Keratinocyte (primary cell): ENCODE results near the gene GMEB2.

Experiments
- CTCF ChIP-seq, 3 experiments: IDR thresholded peaks in 1 of 3; conservative IDR thresholded peaks in 1 of 3; optimal IDR thresholded peaks in 1 of 3; 2 replicates in 2 of 3; 3 replicates in 1 of 3; pipeline versions ENCODE3 to v1.5.1; 2011; ENCODE audit warnings: low read length in 3 of 3, mild to moderate bottlenecking in 3 of 3, moderate library complexity in 2 of 3, control low read depth in 1 of 3, inconsistent platforms in 1 of 3; ENCODE audit not compliant: insufficient read depth in 2 of 3; ENCODE audit errors: extremely low read depth in 1 of 3
- EZH2 ChIP-seq: IDR thresholded peaks from one replicate; pipeline ENCODE4 v1.6.1; 2012; ENCODE audit warnings: inconsistent platforms, mild to moderate bottlenecking, low read length, moderate library complexity

DNA sequence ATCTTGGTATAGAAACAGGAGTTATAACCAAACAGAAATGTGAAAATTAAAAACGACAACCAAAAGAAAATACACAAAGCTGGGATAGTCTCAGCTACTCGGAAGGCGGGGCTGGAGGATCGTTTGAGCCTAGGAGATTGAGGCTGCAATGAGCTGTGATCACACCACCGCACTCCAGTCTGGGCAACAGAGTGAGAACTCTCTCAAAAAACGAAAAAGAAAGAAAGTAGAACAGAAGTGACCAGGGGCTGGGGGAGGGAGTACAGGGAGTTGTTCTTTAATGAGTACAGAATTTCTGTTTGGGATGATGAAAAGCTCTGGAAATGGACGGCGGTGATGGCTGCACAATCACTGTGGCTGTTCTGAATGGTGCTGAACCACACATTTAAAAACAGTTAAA is 5.9 kb downstream of the GMEB2 start:
- no peak for TF ChIP-seq CTCF (optimal IDR thresholded peaks at IDR 0.05 in 1 of 3, IDR thresholded peaks at IDR 0.05 in 1 of 3, conservative IDR thresholded peaks at IDR 0.05 in 1 of 3; ENCODE audit: extremely low read depth in 1 of 3, insufficient read depth in 2 of 3, low read length in 3 of 3)
- TF ChIP-seq EZH2: no peak
